GM21423 (cell line): ENCODE measurements around the gene WDR7.

Experiments
- ATAC-seq: cut with Tn5 transposase; IDR thresholded peaks from one replicate; pipeline ENCODE4 v1.9.1; 2021; ENCODE audit warnings: mild to moderate bottlenecking, moderate library complexity; ENCODE audit not compliant: unreplicated experiment

Gene WDR7

GRCh38 chr18:57027190-57027708 is 376.1 kb downstream of the WDR7 start:
- no peak for ATAC-seq

GRCh38 chr18:57029761-57030160 is 378.6 kb downstream of the WDR7 start:
- ATAC-seq: no peak

DNA sequence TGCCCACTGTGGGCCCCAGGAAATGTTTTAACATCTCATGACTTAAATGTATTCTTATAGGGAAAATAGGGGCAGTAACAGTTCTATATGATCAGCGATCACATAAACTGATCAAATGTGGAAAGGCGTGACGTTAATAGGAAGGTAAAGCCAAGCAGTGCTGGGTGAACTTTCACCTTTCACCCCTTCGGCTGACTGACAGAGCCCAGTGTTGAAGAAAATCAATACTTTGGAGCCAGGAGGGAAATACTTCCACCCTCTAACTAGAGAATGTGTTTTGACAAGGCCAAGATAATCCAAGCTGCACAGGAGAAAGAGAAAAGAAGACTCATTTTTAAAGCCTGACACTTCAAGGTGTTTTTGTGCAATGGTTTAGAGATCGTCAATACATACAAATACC is 379.3 kb downstream of the WDR7 start:
- ATAC-seq: no peak

- ATAC-seq: no peak
Observed at GRCh38 chr18:57035590-57035989, 384.4 kb downstream of the WDR7 start.

DNA sequence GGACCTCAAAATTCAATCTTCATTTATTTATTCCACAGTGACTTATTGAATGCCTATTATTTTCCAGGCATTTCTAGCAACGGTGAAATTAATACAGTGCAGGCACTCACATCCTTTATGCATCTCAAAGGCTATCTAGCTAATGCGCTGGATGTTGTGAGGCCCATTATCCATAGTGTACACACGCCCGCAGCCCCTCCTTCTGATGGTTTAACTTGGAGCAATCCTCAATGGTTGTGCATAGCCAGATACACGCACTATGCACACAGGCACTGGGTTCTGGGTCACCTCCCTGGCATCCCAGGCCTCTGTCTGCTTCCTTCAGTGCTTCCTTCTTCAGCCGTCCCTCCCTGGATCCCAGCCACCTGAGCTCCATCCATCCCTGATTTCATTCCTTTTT is 387.2 kb downstream of the WDR7 start:
- ATAC-seq: no peak

- ATAC-seq: no peak
Observed at GRCh38 chr18:57040175-57040574, 389.0 kb downstream of the WDR7 start.

DNA sequence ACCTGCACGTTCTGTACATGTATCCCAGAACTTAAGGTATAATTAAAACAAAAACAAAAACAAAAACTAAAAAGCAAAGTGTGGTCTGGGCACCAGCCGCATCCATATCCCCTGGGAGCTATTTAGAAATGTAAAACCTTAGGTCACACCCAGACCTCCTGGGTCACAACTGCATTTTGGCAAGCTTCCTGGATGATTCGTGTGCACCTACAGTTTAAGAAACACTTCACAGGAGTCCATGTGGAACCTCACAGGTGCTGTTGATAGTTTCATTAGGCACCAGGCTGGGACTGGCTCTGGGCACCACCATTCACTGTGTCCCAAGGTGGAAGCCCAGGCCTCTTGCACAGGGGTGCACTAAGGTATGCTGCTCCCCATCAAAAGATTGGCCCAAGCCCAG is 392.1 kb downstream of the WDR7 start:
- ATAC-seq: no peak

GRCh38 chr18:57048351-57048750 is 397.2 kb downstream of the WDR7 start:
- no peak for ATAC-seq

DNA sequence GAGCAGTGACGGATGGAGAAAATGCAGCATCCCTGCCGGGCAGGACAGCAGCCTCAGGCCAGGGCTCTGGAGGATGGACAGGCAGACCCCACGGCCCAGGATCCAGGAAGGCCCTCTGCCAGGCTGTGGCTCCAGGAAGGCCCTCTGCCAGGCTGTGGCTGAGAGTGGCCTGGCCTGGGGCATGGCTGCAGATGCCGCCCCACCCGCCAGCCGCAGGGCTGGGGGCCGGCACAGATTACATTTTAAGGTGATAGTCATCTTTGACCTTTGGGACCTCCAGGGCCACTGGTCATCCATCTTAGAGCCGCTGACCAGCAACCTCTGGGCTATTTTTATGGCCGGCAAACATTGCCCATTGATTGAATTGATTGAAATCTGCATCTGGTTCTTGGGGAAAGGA is 397.7 kb downstream of the WDR7 start:
- ATAC-seq: no peak

- ATAC-seq: no peak
Observed at GRCh38 chr18:57050310-57050949, 399.3 kb downstream of the WDR7 start.

GRCh38 chr18:57051021-57051656 is 400.0 kb downstream of the WDR7 start:
- ATAC-seq: no peak

GRCh38 chr18:57051657-57052044 is 400.5 kb downstream of the WDR7 start:
- peak; percentile 46 for ATAC-seq

- ATAC-seq: no peak
Observed at GRCh38 chr18:57052173-57052572, 401.0 kb downstream of the WDR7 start.

GRCh38 chr18:57052759-57053158 is 401.6 kb downstream of the WDR7 start:
- no peak for ATAC-seq

GRCh38 chr18:57054891-57055290 is 403.7 kb downstream of the WDR7 start:
- no peak for ATAC-seq

- ATAC-seq: peak; percentile 60
Observed at GRCh38 chr18:57057890-57058289, 406.7 kb downstream of the WDR7 start.

DNA sequence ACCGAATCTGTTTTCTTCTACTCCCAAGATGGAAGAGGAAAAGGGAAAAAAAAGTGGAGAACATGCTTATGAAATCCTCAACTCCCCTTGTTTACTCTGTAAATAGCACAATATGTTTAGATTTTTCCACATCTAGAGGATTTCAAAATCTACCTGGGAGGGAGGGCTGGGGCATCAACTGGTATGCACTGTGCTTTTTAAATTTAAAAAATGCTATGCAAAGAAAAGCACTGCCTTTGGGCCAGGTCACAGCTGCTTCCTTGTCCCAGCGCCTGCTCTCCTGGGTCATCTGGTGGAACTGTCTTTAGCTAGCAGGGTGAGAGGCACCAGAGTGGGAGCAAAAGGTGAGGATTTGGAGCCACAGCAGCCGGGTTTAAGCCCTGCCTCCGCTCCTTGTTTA is 407.6 kb downstream of the WDR7 start:
- ATAC-seq: no peak

DNA sequence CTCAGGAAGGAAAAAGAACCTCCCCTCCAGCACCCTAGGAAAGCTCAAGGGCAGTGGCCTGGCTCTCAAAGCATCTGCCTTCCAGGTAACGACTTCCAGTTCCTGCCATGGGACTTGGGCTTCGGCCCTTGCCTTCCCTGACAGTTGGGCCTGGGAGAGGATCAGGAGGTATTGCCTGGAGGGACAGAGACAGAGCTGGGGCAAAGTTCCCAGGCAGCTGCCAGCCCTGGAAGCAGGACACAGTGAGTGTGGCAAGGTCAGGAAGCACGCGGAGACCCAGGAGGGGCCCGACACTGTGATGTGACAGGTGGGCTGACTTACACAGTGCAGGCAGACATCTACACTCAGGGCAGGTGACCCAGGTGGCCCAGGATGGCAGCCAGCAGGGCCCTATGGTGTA is 408.2 kb downstream of the WDR7 start:
- ATAC-seq: no peak

GRCh38 chr18:57060814-57061213 is 409.7 kb downstream of the WDR7 start:
- no peak for ATAC-seq

DNA sequence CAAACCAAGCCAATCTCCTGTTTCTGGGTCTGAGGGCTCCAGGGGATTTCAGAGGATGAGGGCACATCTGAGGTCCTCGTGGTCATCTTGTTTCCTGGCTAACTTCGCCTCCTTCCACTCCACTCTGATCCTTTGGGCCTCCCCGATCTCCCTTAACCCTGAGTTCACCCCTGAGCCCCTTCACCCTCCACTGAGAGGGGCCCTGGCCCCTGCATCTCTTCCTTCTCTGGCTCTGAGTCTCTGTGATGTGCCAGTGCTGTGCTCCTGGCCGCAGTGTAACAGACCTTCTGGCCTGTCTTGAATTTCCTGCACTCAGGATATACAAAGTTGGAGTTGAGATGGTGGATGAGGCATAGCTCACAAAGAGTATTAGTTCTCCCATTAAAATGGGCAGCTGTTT is 411.0 kb downstream of the WDR7 start:
- ATAC-seq: no peak

GRCh38 chr18:57062844-57063243 is 411.7 kb downstream of the WDR7 start:
- ATAC-seq: no peak

DNA sequence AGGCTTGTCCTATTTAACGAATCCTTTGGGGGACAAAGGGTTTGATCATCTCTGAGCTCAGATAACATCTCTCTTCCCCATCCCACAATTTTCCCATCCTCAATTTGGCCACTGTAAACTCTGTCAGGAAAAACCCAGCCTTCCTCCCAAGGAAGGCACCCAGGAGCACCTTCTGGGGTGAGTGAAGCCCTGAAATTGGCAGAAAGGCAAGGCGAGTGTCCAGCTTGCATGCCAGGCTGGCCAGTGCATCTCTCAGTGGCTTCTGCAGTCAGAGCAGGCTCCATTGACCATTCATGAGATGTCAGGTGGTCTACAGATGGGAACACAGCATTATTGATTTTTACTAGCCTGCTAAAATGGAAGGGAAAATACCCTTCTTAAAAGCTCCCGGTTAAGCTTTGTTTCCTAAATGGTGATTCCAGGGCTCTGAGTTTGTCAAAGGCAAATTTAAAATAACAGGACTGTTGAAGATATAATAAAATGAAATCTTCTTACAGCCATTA is 412.5 kb downstream of the WDR7 start:
- ATAC-seq: no peak
